ENCODE data around the gene AFAP1.

DNA sequence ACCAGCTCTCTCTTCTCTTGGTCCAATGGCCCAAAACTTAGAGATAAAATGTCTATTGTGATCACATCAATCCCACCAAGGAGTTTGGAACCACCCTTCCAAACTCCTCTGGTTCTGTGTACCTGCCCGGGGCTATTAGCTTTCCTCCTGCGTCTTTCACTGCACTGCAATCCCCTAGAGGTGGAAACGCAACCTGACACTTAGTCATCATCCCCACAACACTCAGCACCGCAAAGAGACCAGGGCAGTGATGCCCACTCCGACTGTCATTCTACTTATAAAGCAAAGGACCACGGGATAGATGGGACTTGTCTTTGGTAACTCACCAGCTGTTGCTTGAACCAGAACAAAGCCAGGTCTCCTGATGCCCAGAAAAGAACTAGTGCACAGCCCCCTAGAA, 22.0 kb downstream of the AFAP1 start:
- no peak for TF ChIP-seq EZH2phosphoT487 (IDR thresholded peaks at IDR 0.05; ENCODE audit: borderline replicate concordance, low read depth, low read length)
- TF ChIP-seq, protein P1, sequence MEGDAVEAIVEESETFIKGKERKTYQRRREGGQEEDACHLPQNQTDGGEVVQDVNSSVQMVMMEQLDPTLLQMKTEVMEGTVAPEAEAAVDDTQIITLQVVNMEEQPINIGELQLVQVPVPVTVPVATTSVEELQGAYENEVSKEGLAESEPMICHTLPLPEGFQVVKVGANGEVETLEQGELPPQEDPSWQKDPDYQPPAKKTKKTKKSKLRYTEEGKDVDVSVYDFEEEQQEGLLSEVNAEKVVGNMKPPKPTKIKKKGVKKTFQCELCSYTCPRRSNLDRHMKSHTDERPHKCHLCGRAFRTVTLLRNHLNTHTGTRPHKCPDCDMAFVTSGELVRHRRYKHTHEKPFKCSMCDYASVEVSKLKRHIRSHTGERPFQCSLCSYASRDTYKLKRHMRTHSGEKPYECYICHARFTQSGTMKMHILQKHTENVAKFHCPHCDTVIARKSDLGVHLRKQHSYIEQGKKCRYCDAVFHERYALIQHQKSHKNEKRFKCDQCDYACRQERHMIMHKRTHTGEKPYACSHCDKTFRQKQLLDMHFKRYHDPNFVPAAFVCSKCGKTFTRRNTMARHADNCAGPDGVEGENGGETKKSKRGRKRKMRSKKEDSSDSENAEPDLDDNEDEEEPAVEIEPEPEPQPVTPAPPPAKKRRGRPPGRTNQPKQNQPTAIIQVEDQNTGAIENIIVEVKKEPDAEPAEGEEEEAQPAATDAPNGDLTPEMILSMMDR (conservative IDR thresholded peaks at IDR 0.05; ENCODE audit: low read length) = no peak
